Transverse colon (tissue), 4 donors: Measurements from ENCODE around the gene RIMBP2.

Experiments used
- CTCF ChIP-seq, 5 experiments: fragments of 200-600 bp in 3 of 5; fragments of 450-650 bp in 2 of 5; sonication (generic) in 3 of 5; IDR thresholded peaks; 1 replicate in 2 of 5; 2 replicates in 3 of 5; pipeline ENCODE4 v1.5.1; 2016 to 2017; ENCODE audit warnings: antibody characterized with exemption in 5 of 5, inconsistent platforms in 3 of 5, mild to moderate bottlenecking in 2 of 5, moderate library complexity in 1 of 5
- EP300 ChIP-seq: sonication (generic); formaldehyde crosslinking; IDR thresholded peaks from one replicate; pipeline ENCODE4 v1.6.1; 2017; ENCODE audit warnings: antibody characterized with exemption, low read depth
- POLR2A ChIP-seq: fragments of 450-650 bp; IDR thresholded peaks from one replicate; pipeline ENCODE4 v1.6.1; 2016; ENCODE audit warnings: antibody characterized with exemption, mild to moderate bottlenecking, moderate library complexity
- POLR2AphosphoS5 ChIP-seq, 3 donors: sonication (generic); formaldehyde crosslinking; IDR thresholded peaks; one replicate each; pipeline ENCODE4 v1.6.1; 2016; ENCODE audit warnings: antibody characterized with exemption in 3 of 3

- TF ChIP-seq CTCF (IDR thresholded peaks at IDR 0.05) (no peak), POLR2A (no peak), EP300 (no peak), POLR2AphosphoS5 (IDR thresholded peaks at IDR 0.05) (no peak)
Observed at GRCh38 chr12:130367003-130367402, 349.1 kb downstream of the RIMBP2 start.
